K562 (cell line): ENCODE results near the gene AKAP6. TPM values are rescaled to one million over a fixed set of nuclear protein-coding genes. Genes with fewer than 3 reads are reported as not detected.

ENCODE experiments used
- ATAC-seq: fragments of 200-7000 bp; cut with Tn5 transposase; 3 replicates; pipeline ENCODE4 v1.9.1; 2020; ENCODE audit warnings: moderate library complexity
- BruUV-seq: library from RNA; stranded (reverse); fragments of 400-500 nt; replicated peaks from 2 replicates; lab custom pipeline; 2021; lab: Mats Ljungman, UMichigan
- CTCF ChIA-PET: fragments of 300-600 bp; formaldehyde crosslinking; extraction: SDS; loops from one replicate; lab custom pipeline; 2021; ENCODE audit warnings: low intra/inter-chr PET ratio; lab: Yijun Ruan, JAX
- POLR2A ChIA-PET: fragments of 300-600, 350-650 bp; sonication (Branson Sonifier 250); formaldehyde crosslinking; extraction: SDS; loops from one replicate; lab custom pipeline; 2021; ENCODE audit warnings: antibody characterized with exemption, inconsistent platforms; lab: Yijun Ruan, JAX
- DNase-seq, 4 experiments: peaks; one replicate each; pipeline versions ENCODE4 v3.0.0 to v3.0.0-alpha.2; 2011 to 2018; ENCODE audit warnings: low spot score in 3 of 4, mixed read lengths in 3 of 4; ENCODE audit errors: extremely low read depth in 1 of 4
- FAIRE-seq: peaks from 2 replicates; lab custom pipeline; 2011; peaks lifted over from hg19 to GRCh38; lab: Jason Lieb, UNC
- H2AFZ ChIP-seq: 2 replicates; pipeline ENCODE4 v1.6.0; 2011; ENCODE audit warnings: low read depth, low read length, control low read depth, inconsistent platforms
- H3K27ac ChIP-seq: fragments of 200-600 bp; 3 replicates; pipeline ENCODE4 v1.8.0; 2011; ENCODE audit warnings: low read depth, mild to moderate bottlenecking, control low read depth, inconsistent platforms, low read length, moderate library complexity, mixed read lengths; ENCODE audit errors: extremely low read depth
- H3K27me3 ChIP-seq, 2 experiments: fragments of 300-600 bp in 1 of 2; 2 replicates in 1 of 2; 3 replicates in 1 of 2; pipeline versions ENCODE4 v1.6.0 to v1.8.0; 2011; ENCODE audit warnings: inconsistent platforms in 2 of 2, low read length in 2 of 2, mild to moderate bottlenecking in 1 of 2, mixed read lengths in 1 of 2, moderate library complexity in 1 of 2; ENCODE audit not compliant: control insufficient read depth in 2 of 2, insufficient read depth in 2 of 2
- H3K36me3 ChIP-seq: fragments of 300-600 bp; 3 replicates; pipeline ENCODE4 v1.8.0; 2011; ENCODE audit warnings: mild to moderate bottlenecking, low read length, inconsistent platforms; ENCODE audit not compliant: control insufficient read depth, insufficient read depth
- H3K4me1 ChIP-seq, 2 experiments: fragments of 200-600 bp in 1 of 2; replicated peaks in 1 of 2; 2 replicates in 1 of 2; 3 replicates in 1 of 2; pipeline versions ENCODE4 v1.5.1 to v1.8.0; 2011; ENCODE audit warnings: inconsistent platforms in 2 of 2, low read length in 2 of 2, mild to moderate bottlenecking in 1 of 2, mixed read lengths in 1 of 2, moderate library complexity in 1 of 2; ENCODE audit not compliant: control insufficient read depth in 2 of 2, insufficient read depth in 2 of 2
- H3K4me2 ChIP-seq: 2 replicates; pipeline ENCODE4 v1.6.1; 2011; ENCODE audit warnings: low read length, control low read depth, inconsistent platforms, mixed read lengths; ENCODE audit not compliant: insufficient read depth
- H3K4me3 ChIP-seq: fragments of 200-600 bp; sonication (generic), shearing (Covaris generic); 2 replicates; pipeline ENCODE4 v1.5.1; 2016; ENCODE audit warnings: control low read depth, inconsistent platforms
- H3K79me2 ChIP-seq: fragments of 200-600 bp; 3 replicates; pipeline ENCODE4 v1.8.0; 2011; ENCODE audit warnings: low read length, inconsistent platforms; ENCODE audit not compliant: control insufficient read depth, insufficient read depth
- H3K9ac ChIP-seq, 2 experiments: 2 replicates each; pipeline versions ENCODE4 v1.6.0 to v1.6.1; 2011; ENCODE audit warnings: low read depth in 2 of 2, low read length in 2 of 2, control low read depth in 1 of 2, inconsistent platforms in 1 of 2, mild to moderate bottlenecking in 1 of 2, mixed read lengths in 1 of 2; ENCODE audit not compliant: insufficient read depth in 1 of 2
- H3K9me1 ChIP-seq: one replicate; pipeline ENCODE4 v1.6.0; 2011; ENCODE audit warnings: inconsistent platforms, mild to moderate bottlenecking, low read length, moderate library complexity; ENCODE audit not compliant: control insufficient read depth, insufficient read depth
- H3K9me3 ChIP-seq: replicated peaks from 2 replicates; pipeline ENCODE4 v1.5.1; 2011; ENCODE audit warnings: low read depth, low read length, inconsistent platforms; ENCODE audit not compliant: control insufficient read depth, insufficient read depth
- H4K20me1 ChIP-seq: replicated peaks from 2 replicates; pipeline ENCODE4 v1.6.1; 2011; ENCODE audit warnings: low read length, inconsistent platforms, mixed read lengths; ENCODE audit not compliant: control insufficient read depth, insufficient read depth
- ATF7 ChIP-seq: fragments of 450-650 bp; IDR thresholded peaks from 2 replicates; pipeline ENCODE4 v1.7.1; 2014; ENCODE audit warnings: mild to moderate bottlenecking, moderate library complexity
- CBX3 ChIP-seq, 2 experiments: IDR thresholded peaks; 1 replicate in 1 of 2; 2 replicates in 1 of 2; pipeline ENCODE4 v1.6.1; 2012; ENCODE audit warnings: inconsistent platforms in 2 of 2, low read length in 2 of 2, borderline replicate concordance in 1 of 2, control low read depth in 1 of 2
- CHD4 ChIP-seq: fragments of 200-600 bp; sonication (generic); IDR thresholded peaks from 3 replicates; pipeline ENCODE4 v1.6.1; 2012; ENCODE audit warnings: low read depth, mild to moderate bottlenecking, mixed read lengths, low read length, inconsistent platforms; ENCODE audit not compliant: insufficient read depth, insufficient replicate concordance, poor library complexity, severe bottlenecking
- CSDE1 ChIP-seq, 2 experiments: fragments of 450-650 bp; IDR thresholded peaks; 2 replicates each; pipeline ENCODE4 v1.6.1; 2016; ENCODE audit warnings: mild to moderate bottlenecking in 1 of 2
- DNMT1 ChIP-seq: fragments of 450-650 bp; IDR thresholded peaks from 2 replicates; pipeline ENCODE4 v1.6.1; 2016; ENCODE audit warnings: antibody characterized with exemption, mild to moderate bottlenecking
- KHSRP ChIP-seq: fragments of 450-650 bp; IDR thresholded peaks from 2 replicates; pipeline ENCODE4 v1.6.1; 2017
- MEIS2 ChIP-seq: fragments of 450-650 bp; IDR thresholded peaks from 2 replicates; pipeline ENCODE4 v1.6.1; 2014; ENCODE audit warnings: mild to moderate bottlenecking; ENCODE audit not compliant: partially characterized antibody
- RAD21 ChIP-seq, 2 experiments: fragments of 250-450 bp in 1 of 2; fragments of 450-650 bp in 1 of 2; sonication (Bioruptor Pico) in 1 of 2; formaldehyde crosslinking in 1 of 2; IDR thresholded peaks in 1 of 2; conservative IDR thresholded peaks in 1 of 2; 2 replicates each; pipeline versions ENCODE4 v1.4.0 to v1.8.0; 2020 to 2022; ENCODE audit warnings: mild to moderate bottlenecking in 2 of 2, moderate library complexity in 1 of 2
- ZBED1 ChIP-seq: IDR thresholded peaks from 2 replicates; pipeline ENCODE4 v1.6.1; 2014
- ZKSCAN3 ChIP-seq: fragments of 250-450 bp; sonication (Bioruptor Pico); IDR thresholded peaks from 2 replicates; pipeline ENCODE4 v1.4.0; 2020
- ZNF347 ChIP-seq: fragments of 450-650 bp; formaldehyde crosslinking; IDR thresholded peaks from 2 replicates; pipeline ENCODE4 v1.4.0; 2020; ENCODE audit warnings: low read depth, mild to moderate bottlenecking, moderate library complexity
- WGBS: fragments of 100-300 bp; shearing (Covaris generic); methylation state at CpG from one replicate; pipeline ENCODE4 v1.1.6; 2016; ENCODE audit warnings: low coverage, mixed read lengths; ENCODE audit not compliant: insufficient coverage; ENCODE audit errors: missing lambda C conversion rate; 5-methylcytosine and 5-hydroxymethylcytosine counted together
- in situ Hi-C: fragments of 300-500 bp; cut with MboI; formaldehyde crosslinking; loops from 4 replicates; pipeline ENCODE4 v1.15.0; 2018; ENCODE audit warnings: inconsistent platforms, mixed read lengths
- intact Hi-C: fragments of 100-400 bp; cut with micrococcal nuclease; formaldehyde crosslinking; loops from 2 replicates; pipeline ENCODE4 v1.14.2; 2022
- polyA plus RNA-seq, 8 experiments: library from polyadenylated mRNA; depleted of rRNA in 4 of 8; stranded (reverse) in 5 of 8; unstranded in 3 of 8; fragments of >200 nt; fragmentation: Nextera tagmentation in 2 of 8; fragmentation: Illumina TruSeq in 1 of 8; extraction: Ambion mirVana in 2 of 8; extraction: Trizol in 1 of 8; gene quantifications; 2 replicates each; pipeline versions ENCODE4 v1.2.1 to v1.2.3, GENCODE V29; 2011 to 2014; ENCODE audit warnings: inconsistent platforms in 1 of 8, missing spikeins in 1 of 8
- total RNA-seq, 7 experiments: library from RNA; depleted of rRNA in 6 of 7; stranded (reverse); fragments of >200 nt in 6 of 7; fragmentation: Illumina TruSeq in 2 of 7; extraction: Trizol in 2 of 7; gene quantifications; 2 replicates each; pipeline versions ENCODE4 v1.2.1 to v1.2.3, GENCODE V29; 2011 to 2021; ENCODE audit warnings: low replicate concordance in 1 of 7
- TF ChIP-seq, protein P1 (sequence below): IDR thresholded peaks from 2 replicates; pipeline ENCODE4 v1.6.1; 2011; ENCODE audit warnings: borderline replicate concordance, low read depth, mild to moderate bottlenecking, moderate library complexity, low read length; ENCODE audit not compliant: insufficient read depth, poor library complexity, severe bottlenecking
- TF ChIP-seq, protein P2 (sequence below): sonication (generic); formaldehyde crosslinking; IDR thresholded peaks from 2 replicates; pipeline ENCODE4 v1.8.1; 2022; ENCODE audit warnings: missing genetic modification reagents
- TF ChIP-seq, protein P3 (sequence below), 2 experiments: fragments of 450-650 bp in 1 of 2; IDR thresholded peaks; 2 replicates each; pipeline ENCODE4 v1.6.1; 2011 to 2017; ENCODE audit warnings: low read depth in 2 of 2, antibody characterized with exemption in 1 of 2, borderline replicate concordance in 1 of 2, low read length in 1 of 2, mild to moderate bottlenecking in 1 of 2, mixed read lengths in 1 of 2; ENCODE audit not compliant: control insufficient read depth in 1 of 2
- TF ChIP-seq, protein P4 (sequence below): fragments of 450-650 bp; IDR thresholded peaks from 2 replicates; pipeline ENCODE4 v1.7.0; 2016; ENCODE audit warnings: borderline replicate concordance

AKAP6 gene
- total and polyA plus RNA-seq, 9 of the 15 experiments (the other 6 are each of a cell fraction or from before 2014, with no cell fraction given) = 0.03 to 1.7 (median 0.48) TPM

DNA sequence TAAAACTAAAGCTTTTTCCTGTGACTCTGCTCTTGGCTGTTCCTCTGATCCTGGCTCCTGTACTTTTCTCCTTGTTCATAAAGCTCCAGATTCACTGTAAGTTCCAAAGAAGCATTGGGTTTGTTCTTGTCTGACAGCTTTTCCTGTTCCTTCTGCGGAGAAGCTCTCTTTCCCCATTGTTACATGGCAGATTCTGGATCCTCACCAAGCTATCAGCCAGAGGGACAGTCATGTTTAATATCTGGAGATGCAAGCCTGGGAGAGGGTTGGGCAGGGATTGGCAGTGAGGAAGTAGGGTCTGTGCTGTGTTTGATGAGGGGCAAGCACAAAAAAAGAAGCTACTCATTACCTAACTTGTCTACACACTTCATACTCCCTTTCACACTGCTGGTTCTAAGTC, 107.9 kb downstream of the AKAP6 start:
- in situ Hi-C loops (no loop called here), intact Hi-C loops (no loop called here)
- H3K27ac ChIP-seq = no peak overlapping the region
- H3K27me3 ChIP-seq = no peaks in the 10 kb centered on the region
- peaks cover 0 to 2% of the 10 kb centered on the region in 2 experiments; a peak in 2 of 5 replicates for H3K4me1 ChIP-seq
- ChIA-PET CTCF (no interaction called here), POLR2A (no interaction called here)
- H3K79me2 ChIP-seq = no peaks in the 10 kb centered on the region
- no peak overlapping the region for H3K4me2 ChIP-seq
- no peaks in the 10 kb centered on the region for H3K36me3 ChIP-seq
- no peak for DNase-seq
- no peak overlapping the region for H3K4me3 ChIP-seq
- no peaks in the 10 kb centered on the region for H3K9me1 ChIP-seq
- H3K9ac ChIP-seq = no peak overlapping the region
- no peak overlapping the region for H2AFZ ChIP-seq
- H3K9me3 ChIP-seq = no peaks in the 10 kb centered on the region
- no TSS peak for BruUV-seq
- 0% methylated on average over 1 of the region's 1 CpG for WGBS
- ATAC-seq = no peak
- no peaks in the 10 kb centered on the region for H4K20me1 ChIP-seq
- no peak for FAIRE-seq
- TF ChIP-seq CHD4 (no peak), KHSRP (no peak), ZKSCAN3 (no peak), MEIS2 (no peak), CSDE1 (IDR thresholded peaks at IDR 0.05) (no peak), RAD21 (CRISPR knock-in tag; conservative IDR thresholded peaks at IDR 0.05 in 1 of 2, IDR thresholded peaks at IDR 0.05 in 1 of 2) (no peak), ATF7 (no peak), ZNF347 (CRISPR knock-in tag) (no peak), CBX3 (IDR thresholded peaks at IDR 0.05; ENCODE audit: borderline replicate concordance in 1 of 2, low read length in 2 of 2) (no peak), ZBED1 (no peak), DNMT1 (no peak)
- TF ChIP-seq, protein P1, sequence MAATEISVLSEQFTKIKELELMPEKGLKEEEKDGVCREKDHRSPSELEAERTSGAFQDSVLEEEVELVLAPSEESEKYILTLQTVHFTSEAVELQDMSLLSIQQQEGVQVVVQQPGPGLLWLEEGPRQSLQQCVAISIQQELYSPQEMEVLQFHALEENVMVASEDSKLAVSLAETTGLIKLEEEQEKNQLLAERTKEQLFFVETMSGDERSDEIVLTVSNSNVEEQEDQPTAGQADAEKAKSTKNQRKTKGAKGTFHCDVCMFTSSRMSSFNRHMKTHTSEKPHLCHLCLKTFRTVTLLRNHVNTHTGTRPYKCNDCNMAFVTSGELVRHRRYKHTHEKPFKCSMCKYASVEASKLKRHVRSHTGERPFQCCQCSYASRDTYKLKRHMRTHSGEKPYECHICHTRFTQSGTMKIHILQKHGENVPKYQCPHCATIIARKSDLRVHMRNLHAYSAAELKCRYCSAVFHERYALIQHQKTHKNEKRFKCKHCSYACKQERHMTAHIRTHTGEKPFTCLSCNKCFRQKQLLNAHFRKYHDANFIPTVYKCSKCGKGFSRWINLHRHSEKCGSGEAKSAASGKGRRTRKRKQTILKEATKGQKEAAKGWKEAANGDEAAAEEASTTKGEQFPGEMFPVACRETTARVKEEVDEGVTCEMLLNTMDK = no peak
- TF ChIP-seq, protein P2, sequence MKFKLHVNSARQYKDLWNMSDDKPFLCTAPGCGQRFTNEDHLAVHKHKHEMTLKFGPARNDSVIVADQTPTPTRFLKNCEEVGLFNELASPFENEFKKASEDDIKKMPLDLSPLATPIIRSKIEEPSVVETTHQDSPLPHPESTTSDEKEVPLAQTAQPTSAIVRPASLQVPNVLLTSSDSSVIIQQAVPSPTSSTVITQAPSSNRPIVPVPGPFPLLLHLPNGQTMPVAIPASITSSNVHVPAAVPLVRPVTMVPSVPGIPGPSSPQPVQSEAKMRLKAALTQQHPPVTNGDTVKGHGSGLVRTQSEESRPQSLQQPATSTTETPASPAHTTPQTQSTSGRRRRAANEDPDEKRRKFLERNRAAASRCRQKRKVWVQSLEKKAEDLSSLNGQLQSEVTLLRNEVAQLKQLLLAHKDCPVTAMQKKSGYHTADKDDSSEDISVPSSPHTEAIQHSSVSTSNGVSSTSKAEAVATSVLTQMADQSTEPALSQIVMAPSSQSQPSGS = no peak
- TF ChIP-seq, protein P3, sequence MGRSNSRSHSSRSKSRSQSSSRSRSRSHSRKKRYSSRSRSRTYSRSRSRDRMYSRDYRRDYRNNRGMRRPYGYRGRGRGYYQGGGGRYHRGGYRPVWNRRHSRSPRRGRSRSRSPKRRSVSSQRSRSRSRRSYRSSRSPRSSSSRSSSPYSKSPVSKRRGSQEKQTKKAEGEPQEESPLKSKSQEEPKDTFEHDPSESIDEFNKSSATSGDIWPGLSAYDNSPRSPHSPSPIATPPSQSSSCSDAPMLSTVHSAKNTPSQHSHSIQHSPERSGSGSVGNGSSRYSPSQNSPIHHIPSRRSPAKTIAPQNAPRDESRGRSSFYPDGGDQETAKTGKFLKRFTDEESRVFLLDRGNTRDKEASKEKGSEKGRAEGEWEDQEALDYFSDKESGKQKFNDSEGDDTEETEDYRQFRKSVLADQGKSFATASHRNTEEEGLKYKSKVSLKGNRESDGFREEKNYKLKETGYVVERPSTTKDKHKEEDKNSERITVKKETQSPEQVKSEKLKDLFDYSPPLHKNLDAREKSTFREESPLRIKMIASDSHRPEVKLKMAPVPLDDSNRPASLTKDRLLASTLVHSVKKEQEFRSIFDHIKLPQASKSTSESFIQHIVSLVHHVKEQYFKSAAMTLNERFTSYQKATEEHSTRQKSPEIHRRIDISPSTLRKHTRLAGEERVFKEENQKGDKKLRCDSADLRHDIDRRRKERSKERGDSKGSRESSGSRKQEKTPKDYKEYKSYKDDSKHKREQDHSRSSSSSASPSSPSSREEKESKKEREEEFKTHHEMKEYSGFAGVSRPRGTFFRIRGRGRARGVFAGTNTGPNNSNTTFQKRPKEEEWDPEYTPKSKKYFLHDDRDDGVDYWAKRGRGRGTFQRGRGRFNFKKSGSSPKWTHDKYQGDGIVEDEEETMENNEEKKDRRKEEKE (IDR thresholded peaks at IDR 0.05; ENCODE audit: borderline replicate concordance in 1 of 2, control insufficient read depth in 1 of 2, low read depth in 2 of 2, low read length in 1 of 2) = no peak
- TF ChIP-seq, protein P4, sequence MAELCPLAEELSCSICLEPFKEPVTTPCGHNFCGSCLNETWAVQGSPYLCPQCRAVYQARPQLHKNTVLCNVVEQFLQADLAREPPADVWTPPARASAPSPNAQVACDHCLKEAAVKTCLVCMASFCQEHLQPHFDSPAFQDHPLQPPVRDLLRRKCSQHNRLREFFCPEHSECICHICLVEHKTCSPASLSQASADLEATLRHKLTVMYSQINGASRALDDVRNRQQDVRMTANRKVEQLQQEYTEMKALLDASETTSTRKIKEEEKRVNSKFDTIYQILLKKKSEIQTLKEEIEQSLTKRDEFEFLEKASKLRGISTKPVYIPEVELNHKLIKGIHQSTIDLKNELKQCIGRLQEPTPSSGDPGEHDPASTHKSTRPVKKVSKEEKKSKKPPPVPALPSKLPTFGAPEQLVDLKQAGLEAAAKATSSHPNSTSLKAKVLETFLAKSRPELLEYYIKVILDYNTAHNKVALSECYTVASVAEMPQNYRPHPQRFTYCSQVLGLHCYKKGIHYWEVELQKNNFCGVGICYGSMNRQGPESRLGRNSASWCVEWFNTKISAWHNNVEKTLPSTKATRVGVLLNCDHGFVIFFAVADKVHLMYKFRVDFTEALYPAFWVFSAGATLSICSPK = no peak
